GM15510 (cell line): ENCODE data around the gene LCE3D.

Source experiments
- POLR2A ChIP-seq: IDR thresholded peaks from 3 replicates; pipeline ENCODE4 v1.6.1; 2011; ENCODE audit warnings: borderline replicate concordance; ENCODE audit not compliant: insufficient read length; ENCODE audit errors: extremely low read depth

Gene LCE3D, protein sequence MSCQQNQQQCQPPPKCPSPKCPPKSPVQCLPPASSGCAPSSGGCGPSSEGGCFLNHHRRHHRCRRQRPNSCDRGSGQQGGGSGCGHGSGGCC

DNA sequence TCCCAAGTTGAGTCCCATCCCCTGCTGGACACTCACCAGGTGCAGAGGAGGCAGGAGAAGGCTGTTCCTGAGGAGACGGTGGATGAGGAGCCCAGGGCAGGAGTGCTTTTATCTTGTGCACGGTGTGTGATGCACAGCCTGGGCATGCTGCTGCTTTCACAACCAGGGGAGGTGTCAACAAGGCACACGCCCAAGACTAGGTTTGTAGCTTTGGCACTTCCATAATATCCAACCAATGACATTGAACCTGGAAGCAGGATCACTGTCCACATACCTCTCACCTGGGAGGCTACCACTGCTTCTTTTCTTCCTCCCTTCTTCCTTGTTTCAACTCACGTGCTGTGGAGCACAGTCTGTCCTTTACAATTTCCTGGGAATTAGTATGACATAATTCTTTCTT, at the start of gene LCE3D:
TSS of gene LCE3D (minus strand) at position 84 of the 400 bp plus-strand sequence. CDS start 580 bp downstream, outside the sequence.
- no peak for TF ChIP-seq POLR2A

DNA sequence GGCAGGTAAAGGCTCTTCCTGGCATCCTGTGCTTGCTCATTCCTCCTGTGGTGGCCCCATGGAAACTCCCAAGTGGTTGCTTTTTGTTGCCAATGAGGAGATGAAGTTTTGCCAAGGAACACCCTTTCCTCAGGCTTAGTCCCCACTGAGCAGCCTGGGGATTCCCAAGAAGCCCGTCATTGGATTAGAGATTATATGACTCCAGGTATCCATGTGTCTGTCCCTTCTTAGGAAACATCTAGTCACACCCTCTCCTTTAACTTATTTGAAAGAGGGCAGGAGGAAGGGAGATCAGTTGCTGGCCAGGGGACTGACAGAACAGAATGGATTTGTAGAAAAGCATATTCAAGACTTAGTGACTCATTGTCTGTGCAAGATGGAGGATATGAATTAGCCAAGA, 46.4 kb upstream of the LCE3D start:
- no peak for TF ChIP-seq POLR2A

DNA sequence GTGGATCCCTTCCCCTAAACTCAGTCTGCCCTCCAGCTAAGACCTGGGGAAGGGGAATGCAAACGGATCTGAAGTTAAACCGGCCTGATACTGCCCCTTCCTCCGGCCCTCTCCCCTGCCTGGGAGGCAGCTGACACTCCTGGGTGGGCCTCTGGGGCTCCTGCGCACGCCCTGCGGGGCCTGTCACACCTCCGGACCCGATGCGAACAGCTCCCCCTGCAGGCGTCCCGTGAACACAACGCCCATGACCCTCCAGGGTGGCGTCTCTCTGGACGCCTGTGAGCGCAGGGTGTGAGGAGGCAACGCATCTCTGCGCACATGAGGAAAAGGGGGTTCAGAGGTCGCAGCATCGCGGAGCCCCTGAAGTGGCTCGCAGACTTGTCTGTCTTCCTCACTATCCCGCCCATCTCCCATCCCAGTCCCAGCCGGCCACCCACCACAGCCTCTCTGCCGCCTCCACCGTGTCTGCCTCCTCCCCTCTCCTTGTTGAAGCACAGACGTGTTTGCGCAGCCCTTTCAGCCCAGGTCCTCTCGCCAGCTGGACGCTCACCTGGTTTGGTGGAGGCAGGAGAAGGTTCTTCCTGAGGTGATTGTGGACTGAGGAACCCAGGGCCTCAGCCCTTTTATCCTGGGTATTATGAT, 43.0 kb upstream of the LCE3D start:
- TF ChIP-seq POLR2A: no peak

DNA sequence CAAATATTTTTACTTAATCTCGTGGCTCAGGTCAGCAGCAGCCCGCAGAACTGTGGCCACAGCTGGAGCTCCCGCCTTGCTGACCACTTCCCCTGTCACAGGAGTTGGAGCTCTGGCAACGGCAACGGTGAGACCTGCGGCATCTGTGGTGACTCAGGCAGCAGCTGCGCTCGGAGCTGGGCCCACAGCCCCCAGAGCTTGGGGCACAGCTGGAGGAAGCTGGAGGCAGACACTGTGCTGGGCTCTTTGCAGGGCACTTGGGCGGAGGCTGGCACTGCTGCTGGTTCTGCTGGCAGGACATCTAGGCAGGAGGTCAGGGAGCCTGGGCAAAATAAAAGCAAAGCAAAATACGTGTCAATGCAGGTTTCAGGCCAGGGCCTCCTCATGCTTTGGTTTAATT, 42.5 kb upstream of the LCE3D start, which contains the start of gene LCE3A:
TSS of gene LCE3A (minus strand) at position 301 of the 400 bp plus-strand sequence. CDS start at position 301, 0 bp downstream.
- no peak for TF ChIP-seq POLR2A

DNA sequence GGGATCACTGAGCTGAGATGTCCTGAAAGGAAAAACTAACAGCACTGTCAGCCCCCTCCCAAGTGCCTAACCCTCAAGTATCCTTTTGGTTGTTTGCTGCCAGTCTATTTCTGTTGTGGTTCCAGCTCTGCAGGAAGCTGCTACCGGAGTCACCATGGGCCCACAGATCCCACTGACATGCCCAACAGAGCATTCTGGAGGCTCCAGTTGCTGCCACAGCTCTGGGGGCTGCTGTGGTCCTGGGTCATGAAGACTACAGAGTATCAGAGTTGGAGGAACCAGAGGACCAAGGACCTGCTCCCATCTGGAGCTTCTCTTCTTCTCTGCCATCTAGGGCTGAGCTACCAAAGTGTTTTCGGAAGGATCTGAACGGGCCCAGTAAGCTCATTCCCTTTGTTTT, 41.7 kb upstream of the LCE3D start:
- TF ChIP-seq POLR2A: no peak

DNA sequence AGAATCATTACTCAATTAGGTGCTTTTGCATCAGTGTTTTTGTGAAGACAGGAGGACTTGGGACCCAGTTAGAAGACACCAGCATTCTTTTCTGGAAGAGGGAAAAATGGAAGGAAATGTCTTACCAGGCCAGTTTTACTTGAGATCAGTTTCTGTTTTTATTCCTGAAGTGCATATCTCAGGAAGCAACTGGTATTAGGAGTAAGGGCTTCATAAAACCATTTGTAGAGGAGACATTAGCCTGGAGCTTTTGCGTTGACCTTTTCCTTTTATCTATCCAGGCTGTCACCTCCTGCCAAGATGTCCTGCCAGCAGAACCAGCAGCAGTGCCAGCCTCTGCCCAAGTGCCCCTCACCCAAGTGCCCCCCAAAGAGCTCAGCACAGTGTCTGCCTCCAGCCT, 33.2 kb upstream of the LCE3D start, which contains the start of gene LCE3B:
TSS of gene LCE3B (plus strand) at position 301 of the 400 bp plus-strand sequence. CDS start at position 301, 0 bp downstream.
- no peak for TF ChIP-seq POLR2A

DNA sequence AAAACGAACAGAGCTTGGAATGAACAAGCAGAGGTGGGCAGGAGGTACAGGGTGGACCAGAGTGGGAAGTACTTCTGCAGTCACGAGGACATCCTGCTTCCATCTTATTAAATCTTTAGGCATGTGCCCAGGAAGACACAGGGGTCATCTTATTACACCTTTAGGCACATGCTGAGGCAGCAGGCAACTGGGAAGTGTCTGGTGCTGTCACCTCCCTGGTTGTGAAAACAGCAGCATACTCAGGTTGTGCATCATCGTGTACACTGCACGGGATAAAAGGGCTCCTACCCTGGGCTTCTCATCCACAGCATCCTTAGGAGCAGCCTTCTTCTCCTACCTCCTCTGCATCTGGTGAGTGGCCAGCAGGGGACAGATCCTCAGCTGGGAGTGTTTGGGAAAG, 19.6 kb upstream of the LCE3D start, which contains the start of gene LCE3C:
TSS of gene LCE3C (plus strand) at position 301 of the 400 bp plus-strand sequence. CDS start 498 bp downstream, outside the sequence.
- TF ChIP-seq POLR2A: no peak

DNA sequence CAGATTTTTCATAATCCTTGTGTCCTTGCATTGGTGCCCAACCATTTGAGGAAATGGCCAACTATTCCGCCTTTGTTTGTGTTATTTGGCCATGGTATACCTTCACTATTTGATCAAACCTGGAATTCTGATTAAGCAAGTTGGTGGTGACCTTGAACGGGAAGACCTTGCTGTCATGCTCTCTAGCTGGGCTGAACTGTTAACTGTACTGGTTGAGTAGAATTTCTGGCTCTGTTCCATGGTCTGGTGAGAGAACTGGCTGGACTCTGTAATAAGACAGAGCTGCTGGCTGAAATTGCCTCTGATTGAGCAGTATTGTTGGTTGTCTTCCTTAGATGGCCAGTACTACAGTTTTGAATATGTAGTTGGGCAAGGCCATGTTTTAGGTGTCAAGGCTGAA, 16.7 kb upstream of the LCE3D start:
- no peak for TF ChIP-seq POLR2A

DNA sequence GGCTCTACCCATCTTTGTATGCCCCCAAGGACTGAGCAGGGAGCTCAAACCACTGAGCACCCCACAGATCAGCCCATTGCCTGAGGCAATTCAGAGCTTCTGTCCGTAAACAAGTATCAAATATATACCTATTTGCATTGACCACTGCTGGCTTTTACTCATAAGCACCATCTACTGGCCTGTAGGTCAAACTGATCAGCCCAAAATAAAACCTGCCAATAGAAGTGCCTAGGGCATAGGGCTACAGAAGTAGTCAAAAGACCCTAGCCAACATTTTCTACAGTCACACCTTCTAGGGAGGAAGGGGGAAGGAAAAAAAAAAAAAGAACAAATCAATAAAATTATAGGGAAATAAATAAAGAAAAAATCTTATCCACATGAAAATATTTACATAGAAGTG, 5.3 kb upstream of the LCE3D start:
- no peak for TF ChIP-seq POLR2A

DNA sequence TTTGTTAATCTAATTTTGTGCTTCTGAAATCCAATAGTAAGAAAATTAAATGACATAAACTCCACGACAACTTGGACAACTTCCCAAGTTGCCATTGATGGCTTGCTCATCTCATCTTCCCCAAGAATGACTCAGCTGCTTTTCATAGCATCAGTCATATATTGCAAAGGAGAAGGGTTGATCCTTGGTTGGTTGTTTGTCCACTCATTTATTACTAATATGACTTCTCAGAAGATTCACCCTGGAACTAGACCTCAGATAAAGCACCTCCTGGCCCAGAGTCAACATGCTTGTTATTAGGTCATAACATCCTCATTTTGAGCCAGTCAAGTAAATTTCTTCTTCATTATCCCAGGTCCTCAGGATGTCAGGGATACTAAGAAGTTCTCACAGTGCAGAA, 2.3 kb upstream of the LCE3D start:
- no peak for TF ChIP-seq POLR2A

DNA sequence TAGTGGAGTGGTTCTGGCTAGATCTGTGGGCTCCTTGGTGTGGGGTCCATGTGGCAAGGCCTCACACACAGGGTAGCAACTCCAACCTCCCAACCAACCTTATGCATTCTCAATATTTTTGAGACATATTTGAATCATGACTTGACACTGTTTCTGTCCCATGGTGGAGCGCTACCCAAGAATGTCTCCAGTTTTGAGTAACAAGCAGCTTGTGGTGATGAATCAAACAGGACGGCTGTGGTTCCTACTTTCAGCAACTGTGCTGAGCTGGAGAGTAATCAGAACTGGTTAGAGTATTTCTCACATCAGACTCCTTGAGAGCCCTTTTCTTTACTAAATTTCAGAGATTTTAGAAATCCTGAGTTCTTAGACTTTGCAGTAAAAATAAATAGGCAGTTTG, 3.1 kb downstream of the LCE3D start:
- no peak for TF ChIP-seq POLR2A

DNA sequence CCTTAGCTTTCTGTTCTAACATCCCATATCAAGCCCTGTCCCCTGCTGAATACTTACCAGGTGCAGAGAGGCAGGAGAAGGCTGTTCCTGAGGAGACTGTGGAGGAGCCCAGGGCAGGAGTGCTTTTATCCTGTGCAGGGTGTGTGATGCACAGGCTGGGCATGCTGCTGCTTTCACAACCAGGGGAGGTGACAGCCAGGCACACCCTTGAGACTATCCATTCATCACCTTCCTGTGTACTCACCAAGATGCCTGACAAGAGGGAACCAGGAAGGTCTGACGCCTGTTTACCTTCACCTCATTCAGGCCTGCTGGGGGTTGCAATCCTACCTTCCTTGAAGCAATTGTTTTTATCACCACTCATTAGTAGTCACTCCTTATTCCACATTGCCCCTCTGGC, 13.6 kb downstream of the LCE3D start, which contains the start of gene LCE3E:
TSS of gene LCE3E (minus strand) at position 100 of the 400 bp plus-strand sequence. CDS start 572 bp downstream, outside the sequence.
- TF ChIP-seq POLR2A: no peak

DNA sequence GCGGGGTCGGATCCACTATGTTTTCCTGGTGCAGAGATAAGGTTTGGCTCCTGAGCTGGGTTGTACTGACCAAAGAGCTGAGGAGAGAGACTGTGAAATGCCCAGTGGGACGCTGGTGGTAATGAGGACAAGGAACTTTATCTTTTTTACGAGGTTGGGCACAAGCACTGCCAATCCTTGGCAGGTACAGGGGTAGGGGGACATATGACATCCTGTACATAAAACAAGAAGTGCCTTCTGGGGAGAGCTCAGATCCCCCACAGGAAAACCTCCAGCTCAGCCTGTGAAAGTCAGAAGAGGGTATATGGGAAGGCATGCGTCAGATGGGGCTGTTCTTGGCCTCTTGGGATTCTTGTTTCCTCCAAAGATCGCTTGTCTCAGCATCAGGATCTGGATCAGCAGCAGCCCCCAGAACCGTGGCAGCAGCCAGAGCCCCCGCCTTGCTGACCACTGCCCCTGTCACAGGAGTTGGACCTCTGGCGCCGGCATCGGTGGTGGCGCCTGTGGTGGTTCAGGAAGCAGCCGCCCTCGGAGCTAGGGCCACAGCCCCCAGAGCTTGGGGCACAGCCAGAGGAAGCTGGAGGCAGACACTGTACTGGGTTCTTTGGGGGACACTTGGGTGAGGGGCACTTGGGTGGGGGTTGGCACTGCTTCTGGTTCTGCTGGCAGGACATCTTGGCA, 14.6 kb downstream of the LCE3D start:
- TF ChIP-seq POLR2A: no peak

DNA sequence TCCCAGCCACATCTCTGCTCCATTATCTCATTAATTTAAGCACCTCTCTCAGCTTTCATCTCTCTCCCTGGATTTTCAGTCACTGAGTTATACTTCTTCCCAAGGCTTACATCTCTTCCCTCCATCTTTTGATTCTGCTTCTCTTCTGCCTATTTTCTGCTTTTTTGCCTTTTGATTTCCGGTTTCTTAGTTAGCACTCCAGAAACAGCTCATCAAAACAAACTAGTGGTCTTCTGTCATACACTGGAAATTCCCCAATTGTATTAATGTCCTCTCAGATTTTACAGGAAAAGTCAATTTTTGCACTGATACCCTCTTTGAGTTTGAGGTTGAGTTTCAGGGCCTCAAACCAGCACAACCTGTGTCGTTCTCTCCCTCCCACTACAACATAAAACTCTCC, 15.2 kb downstream of the LCE3D start:
- no peak for TF ChIP-seq POLR2A

DNA sequence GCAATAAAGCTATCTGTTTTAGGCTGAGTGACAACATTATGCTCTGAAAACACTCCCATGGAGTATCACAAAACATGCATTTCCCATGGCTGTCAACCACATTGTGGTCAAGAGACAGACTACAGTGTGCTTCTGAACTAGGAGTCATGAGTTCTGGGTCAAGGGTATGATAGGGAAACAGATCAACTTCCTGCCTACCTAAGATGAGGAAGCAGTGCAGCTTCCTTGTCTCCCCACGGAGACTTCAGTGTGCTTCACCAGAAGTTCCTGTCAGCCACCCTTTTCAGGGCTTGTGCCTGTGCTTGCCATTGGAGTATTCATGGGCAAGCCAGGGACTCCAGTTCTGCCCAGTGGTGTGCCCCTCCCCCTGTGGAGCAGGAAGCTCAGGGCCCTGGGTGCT, 33.6 kb downstream of the LCE3D start:
- no peak for TF ChIP-seq POLR2A
